ENCODE data around the gene PSTK. TPM values are rescaled to one million over a fixed set of nuclear protein-coding genes. Genes with fewer than 3 reads are reported as not detected.

The PSTK gene
- total and polyA plus RNA-seq, 2 of the 13 experiments (the other 11 are each of a cell fraction or from before 2014, with no cell fraction given): 8.2 to 9.3 TPM

- TF ChIP-seq RNF219 (CRISPR knock-in tag; IDR thresholded peaks at IDR 0.05) (no peak), NFE2 (CRISPR knock-in tag; IDR thresholded peaks at IDR 0.05) (no peak), U2AF2 (IDR thresholded peaks at IDR 0.05; ENCODE audit: low read depth, low read length) (no peak), KLF15 (CRISPR knock-in tag; IDR thresholded peaks at IDR 0.05; ENCODE audit: borderline replicate concordance) (no peak), KMT2B (CRISPR knock-in tag; IDR thresholded peaks at IDR 0.05) (no peak), CEBPG (CRISPR knock-in tag; IDR thresholded peaks at IDR 0.05) (no peak; the same call in 1 of the 2 replicates), NR0B2 (CRISPR knock-in tag; IDR thresholded peaks at IDR 0.05) (no peak), ZNF768 (CRISPR knock-in tag; IDR thresholded peaks at IDR 0.05) (no peak), ZNF563 (CRISPR knock-in tag; IDR thresholded peaks at IDR 0.05) (no peak), DBP (CRISPR knock-in tag; IDR thresholded peaks at IDR 0.05; ENCODE audit: not compliant biosample characterization) (no peak), ZBTB3 (CRISPR knock-in tag; IDR thresholded peaks at IDR 0.05; ENCODE audit: borderline replicate concordance, low read depth) (no peak), NR2F1 (CRISPR knock-in tag; IDR thresholded peaks at IDR 0.05) (peak; percentile 77 to 83), MBNL3 (CRISPR knock-in tag; conservative IDR thresholded peaks at IDR 0.05) (no peak), NFE2L1 (CRISPR knock-in tag; IDR thresholded peaks at IDR 0.05; ENCODE audit: borderline replicate concordance) (no peak), HNF1A (IDR thresholded peaks at IDR 0.05; ENCODE audit: low read depth) (no peak), HNF1A (CRISPR knock-in tag; IDR thresholded peaks at IDR 0.05; ENCODE audit: borderline replicate concordance) (no peak), KDM6A (CRISPR knock-in tag; IDR thresholded peaks at IDR 0.05; ENCODE audit: low read depth) (peak; percentile 38; the same call in 1 of the 2 replicates)
- TF ChIP-seq, protein P1, sequence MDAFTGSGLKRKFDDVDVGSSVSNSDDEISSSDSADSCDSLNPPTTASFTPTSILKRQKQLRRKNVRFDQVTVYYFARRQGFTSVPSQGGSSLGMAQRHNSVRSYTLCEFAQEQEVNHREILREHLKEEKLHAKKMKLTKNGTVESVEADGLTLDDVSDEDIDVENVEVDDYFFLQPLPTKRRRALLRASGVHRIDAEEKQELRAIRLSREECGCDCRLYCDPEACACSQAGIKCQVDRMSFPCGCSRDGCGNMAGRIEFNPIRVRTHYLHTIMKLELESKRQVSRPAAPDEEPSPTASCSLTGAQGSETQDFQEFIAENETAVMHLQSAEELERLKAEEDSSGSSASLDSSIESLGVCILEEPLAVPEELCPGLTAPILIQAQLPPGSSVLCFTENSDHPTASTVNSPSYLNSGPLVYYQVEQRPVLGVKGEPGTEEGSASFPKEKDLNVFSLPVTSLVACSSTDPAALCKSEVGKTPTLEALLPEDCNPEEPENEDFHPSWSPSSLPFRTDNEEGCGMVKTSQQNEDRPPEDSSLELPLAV (CRISPR knock-in tag; conservative IDR thresholded peaks at IDR 0.05; ENCODE audit: low read depth): no peak
- TF ChIP-seq, protein P2, sequence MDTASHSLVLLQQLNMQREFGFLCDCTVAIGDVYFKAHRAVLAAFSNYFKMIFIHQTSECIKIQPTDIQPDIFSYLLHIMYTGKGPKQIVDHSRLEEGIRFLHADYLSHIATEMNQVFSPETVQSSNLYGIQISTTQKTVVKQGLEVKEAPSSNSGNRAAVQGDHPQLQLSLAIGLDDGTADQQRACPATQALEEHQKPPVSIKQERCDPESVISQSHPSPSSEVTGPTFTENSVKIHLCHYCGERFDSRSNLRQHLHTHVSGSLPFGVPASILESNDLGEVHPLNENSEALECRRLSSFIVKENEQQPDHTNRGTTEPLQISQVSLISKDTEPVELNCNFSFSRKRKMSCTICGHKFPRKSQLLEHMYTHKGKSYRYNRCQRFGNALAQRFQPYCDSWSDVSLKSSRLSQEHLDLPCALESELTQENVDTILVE (CRISPR knock-in tag; IDR thresholded peaks at IDR 0.05): peak; percentile 27; the same call in 1 of the 2 replicates
Measured at GRCh38 chr10:123035467-123036086, 55.4 kb downstream of the PSTK start (continued).
